K562 (cell line): ENCODE measurements around the gene HSD17B8. TPM values are rescaled to one million over a fixed set of nuclear protein-coding genes. Genes with fewer than 3 reads are reported as not detected.

ENCODE experiments used
- AFF1 ChIP-seq, 2 experiments: fragments of 450-650 bp; IDR thresholded peaks; 2 replicates each; pipeline ENCODE4 v1.6.1; 2018; ENCODE audit warnings: mild to moderate bottlenecking in 2 of 2, low read depth in 1 of 2; ENCODE audit not compliant: partially characterized antibody in 2 of 2
- CHD1 ChIP-seq: fragments of 200-600 bp; sonication (generic); IDR thresholded peaks from one replicate; pipeline ENCODE4 v1.6.1; 2012; ENCODE audit warnings: mild to moderate bottlenecking, moderate library complexity, low read length, inconsistent platforms
- ESRRA ChIP-seq: fragments of 450-650 bp; IDR thresholded peaks from 2 replicates; pipeline ENCODE4 v1.6.1; 2014; ENCODE audit warnings: low read depth, mild to moderate bottlenecking, moderate library complexity, borderline replicate concordance
- FOXJ2 ChIP-seq: fragments of 200-800 bp; sonication (Bioruptor generic); IDR thresholded peaks from 2 replicates; pipeline ENCODE4 v1.6.1; 2016; ENCODE audit warnings: missing genetic modification characterization, missing compliant biosample characterization
- HBP1 ChIP-seq: fragments of 450-650 bp; formaldehyde crosslinking; IDR thresholded peaks from 2 replicates; pipeline ENCODE4 v1.4.0; 2022; ENCODE audit warnings: missing genetic modification characterization
- HDAC1 ChIP-seq, 2 experiments: fragments of 450-650 bp; IDR thresholded peaks; 2 replicates each; pipeline ENCODE4 v1.6.1; 2016 to 2017; ENCODE audit warnings: inconsistent platforms in 1 of 2, mild to moderate bottlenecking in 1 of 2, moderate library complexity in 1 of 2
- HNRNPK ChIP-seq: fragments of 200-400 bp; formaldehyde crosslinking; IDR thresholded peaks from one replicate; pipeline ENCODE4 v1.6.1; 2018; ENCODE audit warnings: mild to moderate bottlenecking, low read depth, low read length; ENCODE audit not compliant: poor library complexity, severe bottlenecking
- IRF2 ChIP-seq: sonication (generic); formaldehyde crosslinking; IDR thresholded peaks from 2 replicates; pipeline ENCODE4 v1.8.1; 2022; ENCODE audit warnings: mild to moderate bottlenecking, missing genetic modification reagents
- NR2C1 ChIP-seq, 2 experiments: fragments of 450-650 bp; IDR thresholded peaks; 2 replicates each; pipeline ENCODE4 v1.6.1; 2017; ENCODE audit warnings: mild to moderate bottlenecking in 2 of 2, antibody characterized with exemption in 1 of 2, inconsistent platforms in 1 of 2, missing compliant biosample characterization in 1 of 2, missing genetic modification characterization in 1 of 2
- NR2F6 ChIP-seq: fragments of 450-650 bp; formaldehyde crosslinking; IDR thresholded peaks from 2 replicates; pipeline ENCODE4 v1.4.0; 2020; ENCODE audit warnings: mild to moderate bottlenecking
- REST ChIP-seq, 2 experiments: fragments of 450-650 bp; formaldehyde crosslinking in 1 of 2; IDR thresholded peaks; 2 replicates each; pipeline versions ENCODE4 v1.4.0 to v1.6.1; 2014 to 2020; ENCODE audit warnings: mild to moderate bottlenecking in 2 of 2, borderline replicate concordance in 1 of 2, low read depth in 1 of 2
- ZNF354B ChIP-seq: fragments of 250-450 bp; sonication (Bioruptor Pico); IDR thresholded peaks from 2 replicates; pipeline ENCODE4 v1.4.0; 2020
- polyA plus RNA-seq, 8 experiments: library from polyadenylated mRNA; depleted of rRNA in 4 of 8; stranded (reverse) in 5 of 8; unstranded in 3 of 8; fragments of >200 nt; fragmentation: Nextera tagmentation in 2 of 8; fragmentation: Illumina TruSeq in 1 of 8; extraction: Ambion mirVana in 2 of 8; extraction: Trizol in 1 of 8; gene quantifications; 2 replicates each; pipeline versions ENCODE4 v1.2.1 to v1.2.3, GENCODE V29; 2011 to 2014; ENCODE audit warnings: inconsistent platforms in 1 of 8, missing spikeins in 1 of 8
- total RNA-seq, 7 experiments: library from RNA; depleted of rRNA in 6 of 7; stranded (reverse); fragments of >200 nt in 6 of 7; fragmentation: Illumina TruSeq in 2 of 7; extraction: Trizol in 2 of 7; gene quantifications; 2 replicates each; pipeline versions ENCODE4 v1.2.1 to v1.2.3, GENCODE V29; 2011 to 2021; ENCODE audit warnings: low replicate concordance in 1 of 7

Gene HSD17B8
- total and polyA plus RNA-seq, 9 of the 15 experiments (the other 6 are each of a cell fraction or from before 2014, with no cell fraction given): 3.7 to 35.2 (median 14.2) TPM

- TF ChIP-seq REST (IDR thresholded peaks at IDR 0.05; ENCODE audit: borderline replicate concordance) (peak; percentile 97), REST (CRISPR knock-in tag; IDR thresholded peaks at IDR 0.05; ENCODE audit: low read depth) (peak; percentile 81), NR2C1 (IDR thresholded peaks at IDR 0.05) (peak; percentile 72), NR2C1 (tag; IDR thresholded peaks at IDR 0.05) (peak; percentile 62), HDAC1 (IDR thresholded peaks at IDR 0.05) (peak in 1 of 2 experiments; percentile 12; a peak in 1 of 4 replicates), HBP1 (CRISPR knock-in tag) (no peak), HNRNPK (no peak), FOXJ2 (no peak), IRF2 (CRISPR knock-in tag) (peak; percentile 12; the same call in 1 of the 2 replicates), NR2F6 (CRISPR knock-in tag) (0 out of 2 replicates have a peak, but pooled peaks have one; percentile 54), CHD1 (no peak), AFF1 (IDR thresholded peaks at IDR 0.05; ENCODE audit: low read depth in 1 of 2, partially characterized antibody in 2 of 2) (no peak), ESRRA (peak; percentile 74), ZNF354B (CRISPR knock-in tag) (no peak)
Observed at GRCh38 chr6:33195304-33196165, 8.9 kb upstream of the HSD17B8 start (continued).
